GM21619 (cell line): ENCODE measurements around the gene ITLN2.
"Not testable (repeated sequence)": the region's sequence is repeated elsewhere in the genome, so short reads cannot be mapped to it uniquely, and the experiment has no call there.

Experiments used
- ATAC-seq: cut with Tn5 transposase; IDR thresholded peaks from one replicate; pipeline ENCODE4 v1.9.1; 2021; ENCODE audit not compliant: unreplicated experiment

ITLN2 gene

DNA sequence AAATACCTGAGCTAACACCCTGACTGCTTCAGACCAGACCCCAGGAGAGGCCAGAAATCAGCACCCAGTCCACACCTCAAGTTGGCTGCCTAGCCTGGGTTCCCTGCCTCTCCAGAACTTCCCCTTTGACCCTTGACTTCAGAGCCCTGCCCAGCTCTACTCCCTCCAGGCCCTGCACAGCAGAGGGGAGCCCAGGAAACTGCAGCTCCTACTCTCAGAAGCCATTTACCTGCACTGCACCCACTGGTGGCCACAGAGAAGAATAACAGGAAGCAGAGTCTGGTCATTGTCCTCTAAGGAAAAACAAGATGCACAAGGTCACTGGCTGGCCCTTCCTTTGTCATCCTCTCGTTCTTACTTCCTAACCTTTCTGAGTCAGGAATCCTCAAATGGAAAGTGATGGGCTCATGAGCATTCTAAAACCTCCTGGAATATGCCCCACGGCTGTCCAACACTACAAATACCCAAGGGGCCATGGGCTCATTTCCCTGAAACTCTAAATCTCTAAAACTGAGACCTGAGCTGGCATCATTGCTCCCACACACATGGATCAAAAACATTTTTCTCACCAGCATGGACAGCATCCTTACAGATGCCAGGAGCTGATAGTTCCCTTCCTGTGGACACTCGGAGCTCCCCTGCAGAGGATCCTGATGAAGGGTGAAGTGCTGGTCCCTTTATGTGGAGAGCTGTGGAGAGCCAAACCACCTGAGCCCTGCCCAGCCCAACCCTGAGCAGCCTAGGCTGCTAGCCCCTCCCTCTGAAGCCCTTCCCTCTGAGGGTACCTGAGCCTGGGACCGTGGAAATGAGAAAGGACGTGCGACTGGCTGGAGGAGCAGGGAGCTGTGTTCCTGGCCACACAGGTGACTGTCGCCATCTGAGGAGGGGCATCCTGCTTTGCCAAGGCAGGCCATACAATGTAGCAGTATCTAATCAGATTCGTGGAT lies at the start of gene ITLN2:
ITLN2 (minus strand) TSS at position 652 of the 947 bp plus-strand sequence; CDS start at position 584, 68 bp downstream.
- peak; percentile 70 for ATAC-seq

- ATAC-seq, result no peak
Observed at GRCh38 chr1:161001525-161001924, 46.9 kb upstream of the ITLN2 start.

GRCh38 chr1:161000736-161001480 lies 46.3 kb upstream of the ITLN2 start:
- no peak for ATAC-seq

DNA sequence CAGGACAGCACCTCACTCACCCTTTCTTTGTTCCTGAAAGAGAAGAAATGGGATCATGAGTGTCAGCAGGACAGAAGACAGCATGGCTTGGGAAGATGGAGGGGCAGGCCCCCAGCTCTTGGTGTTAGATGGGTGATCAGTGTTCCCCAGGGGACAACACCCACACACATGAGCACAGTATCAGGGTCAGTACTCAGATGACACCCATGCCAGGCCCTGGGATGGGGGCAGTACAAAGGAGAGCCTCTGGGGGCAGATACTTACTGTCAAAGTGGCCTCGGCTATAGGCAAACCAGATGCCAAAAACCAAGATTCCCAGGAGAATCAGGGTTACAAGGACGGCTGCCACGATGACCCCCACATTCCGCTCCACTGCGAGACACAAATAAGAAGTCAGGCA lies 44.8 kb upstream of the ITLN2 start:
- ATAC-seq, result no peak

- no peak for ATAC-seq
Observed at GRCh38 chr1:160997323-160998038, 42.9 kb upstream of the ITLN2 start.

- ATAC-seq, result no peak
Observed at GRCh38 chr1:160996178-160996577, 41.6 kb upstream of the ITLN2 start.

- ATAC-seq, result no peak
Observed at GRCh38 chr1:160993544-160994193, 39.1 kb upstream of the ITLN2 start.

- not testable (repeated sequence) for ATAC-seq
Observed at GRCh38 chr1:160992036-160992435, 37.4 kb upstream of the ITLN2 start.

DNA sequence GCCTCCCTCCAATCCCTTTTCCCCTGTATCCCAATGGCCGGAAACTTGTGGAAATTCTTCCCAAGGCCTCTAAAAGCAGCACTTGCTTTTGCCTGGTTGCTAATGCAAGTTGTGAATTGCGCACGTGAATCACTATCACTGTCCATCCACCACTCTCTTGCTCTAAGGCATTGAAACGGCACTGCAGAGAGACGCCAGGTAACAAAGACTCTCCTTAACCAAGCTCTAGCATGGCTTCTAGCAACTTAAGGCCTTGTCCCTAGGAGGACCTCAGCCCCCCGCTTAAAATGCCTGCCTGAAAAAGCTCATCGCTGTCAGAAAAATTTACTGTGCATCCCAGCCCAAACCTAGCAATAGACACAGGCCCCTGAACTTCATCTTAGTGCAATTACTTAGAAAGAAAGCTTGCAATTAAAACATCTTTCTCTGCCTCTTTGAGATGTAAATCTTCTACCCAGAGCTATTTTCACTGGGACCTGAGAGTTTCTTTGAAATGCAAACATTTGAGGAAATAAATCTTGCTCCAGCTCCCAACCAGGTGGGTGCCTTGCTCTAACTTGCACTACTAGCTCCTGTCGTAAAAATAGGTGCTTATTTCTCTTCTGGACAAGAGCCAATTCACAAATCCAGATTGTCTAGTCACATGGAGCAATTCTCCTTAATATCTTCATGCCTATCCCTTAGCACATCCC lies 32.9 kb upstream of the ITLN2 start:
- no peak for ATAC-seq

DNA sequence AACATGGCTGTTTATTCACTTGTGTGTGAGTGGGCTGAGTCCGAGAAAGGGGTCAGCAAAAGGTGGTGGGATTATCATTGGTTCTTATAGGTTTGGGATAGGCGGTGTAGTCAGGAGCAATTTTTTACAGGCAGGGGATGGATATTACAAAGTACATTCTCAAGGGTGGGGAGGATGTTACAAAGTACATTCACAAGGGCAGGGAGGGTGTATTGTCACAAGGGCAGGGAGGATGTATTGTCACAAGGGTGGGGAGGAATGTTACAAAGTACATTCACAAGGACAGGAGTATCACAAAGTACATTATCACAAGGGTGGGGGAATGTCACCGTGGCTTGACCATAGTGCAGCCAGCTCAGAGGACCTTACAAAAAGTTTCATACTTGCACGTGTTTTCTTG lies 31.1 kb upstream of the ITLN2 start:
- ATAC-seq, result no peak

GRCh38 chr1:160981584-160982411 lies 27.2 kb upstream of the ITLN2 start:
- ATAC-seq, result no peak

- no peak for ATAC-seq
Observed at GRCh38 chr1:160979286-160979685, 24.7 kb upstream of the ITLN2 start.

- no peak for ATAC-seq
Observed at GRCh38 chr1:160978510-160978927, 23.9 kb upstream of the ITLN2 start.

DNA sequence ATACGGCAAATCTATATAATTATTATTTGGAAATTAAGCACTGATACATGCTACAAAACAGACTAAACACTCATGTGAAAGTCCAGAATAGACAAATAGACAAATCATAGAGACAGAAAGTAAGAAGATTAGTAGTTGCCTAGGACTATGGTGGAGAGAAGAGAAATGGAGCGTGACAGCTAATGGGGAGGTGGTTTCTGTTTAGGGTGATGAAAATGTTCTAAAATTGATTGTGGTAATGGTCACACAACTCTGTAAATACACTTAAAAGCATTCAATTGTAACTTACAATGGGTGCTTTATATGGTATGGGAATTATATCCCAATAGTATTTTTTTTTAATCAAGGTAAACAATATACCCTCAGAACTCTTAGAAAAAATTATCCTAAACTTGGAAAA lies 20.4 kb upstream of the ITLN2 start:
- ATAC-seq, result no peak

- ATAC-seq, result no peak
Observed at GRCh38 chr1:160973491-160973890, 18.9 kb upstream of the ITLN2 start.

DNA sequence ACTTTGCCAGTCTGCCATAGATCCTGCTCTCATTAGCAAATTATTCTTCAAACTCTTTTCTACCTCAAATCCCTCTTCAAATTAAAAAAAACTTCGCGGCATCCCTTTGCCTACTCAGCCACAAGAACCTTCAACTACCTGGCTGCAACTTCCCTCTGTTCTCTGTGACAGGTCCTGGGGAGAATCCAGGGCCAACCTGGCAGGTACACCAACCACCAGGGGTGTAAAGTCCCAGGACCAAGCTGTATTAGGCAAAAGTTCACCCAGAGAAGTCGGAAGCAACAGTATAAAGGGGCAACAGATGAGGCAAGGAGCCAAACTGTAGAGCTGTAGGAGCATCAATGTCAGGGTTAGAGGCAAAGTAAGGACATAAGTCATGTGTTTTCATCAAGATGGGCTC lies 18.3 kb upstream of the ITLN2 start:
- ATAC-seq, result no peak

DNA sequence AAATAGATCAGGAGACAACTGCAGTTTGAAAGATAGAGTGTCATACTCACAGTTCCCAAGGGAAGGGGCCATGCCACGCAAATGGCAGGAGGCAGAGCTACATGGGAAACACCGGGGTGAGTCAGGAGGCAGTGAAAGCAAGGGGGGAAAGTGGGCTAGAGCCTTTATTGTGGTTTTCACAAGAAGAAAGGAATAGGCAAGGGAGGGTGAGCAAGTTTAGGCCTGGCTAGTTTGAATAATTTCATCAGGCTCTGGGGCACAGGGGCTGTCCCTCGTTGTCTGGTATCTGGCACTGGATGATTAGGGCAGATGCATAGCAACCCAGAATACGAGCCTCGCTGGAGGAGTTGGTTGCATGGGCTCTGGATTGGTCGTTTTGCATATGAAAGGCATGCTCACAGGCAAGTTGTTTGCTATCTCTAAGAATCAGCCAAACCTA lies 17.0 kb upstream of the ITLN2 start:
- peak; percentile 66 for ATAC-seq

- ATAC-seq, result no peak
Observed at GRCh38 chr1:160963521-160963920, 8.9 kb upstream of the ITLN2 start.

DNA sequence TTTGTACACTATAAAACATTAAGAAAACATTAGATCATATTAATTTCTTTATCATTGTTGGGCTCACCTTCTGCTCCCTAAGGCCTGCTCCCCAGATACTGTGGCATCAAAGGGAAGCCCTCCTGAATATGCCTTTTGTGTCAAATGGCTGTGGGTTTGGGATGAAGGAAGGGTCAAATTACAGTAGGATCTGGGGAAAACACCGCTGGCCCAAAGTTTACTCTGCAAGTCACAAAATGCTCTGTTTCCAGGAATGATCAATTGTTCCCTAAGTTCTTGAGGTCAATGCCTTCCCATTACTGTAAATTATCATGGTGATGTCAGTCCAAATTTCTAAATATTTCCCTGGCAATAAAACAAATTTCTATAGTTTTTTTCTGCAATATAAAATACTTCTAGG lies 6.8 kb upstream of the ITLN2 start:
- ATAC-seq, result no peak
